ENCODE data around the gene ECEL1. TPM values are rescaled to one million over a fixed set of nuclear protein-coding genes. Genes with fewer than 3 reads are reported as not detected.

Gene ECEL1
- total RNA-seq, 1 donor from 2014 or later = 0.14 TPM

DNA sequence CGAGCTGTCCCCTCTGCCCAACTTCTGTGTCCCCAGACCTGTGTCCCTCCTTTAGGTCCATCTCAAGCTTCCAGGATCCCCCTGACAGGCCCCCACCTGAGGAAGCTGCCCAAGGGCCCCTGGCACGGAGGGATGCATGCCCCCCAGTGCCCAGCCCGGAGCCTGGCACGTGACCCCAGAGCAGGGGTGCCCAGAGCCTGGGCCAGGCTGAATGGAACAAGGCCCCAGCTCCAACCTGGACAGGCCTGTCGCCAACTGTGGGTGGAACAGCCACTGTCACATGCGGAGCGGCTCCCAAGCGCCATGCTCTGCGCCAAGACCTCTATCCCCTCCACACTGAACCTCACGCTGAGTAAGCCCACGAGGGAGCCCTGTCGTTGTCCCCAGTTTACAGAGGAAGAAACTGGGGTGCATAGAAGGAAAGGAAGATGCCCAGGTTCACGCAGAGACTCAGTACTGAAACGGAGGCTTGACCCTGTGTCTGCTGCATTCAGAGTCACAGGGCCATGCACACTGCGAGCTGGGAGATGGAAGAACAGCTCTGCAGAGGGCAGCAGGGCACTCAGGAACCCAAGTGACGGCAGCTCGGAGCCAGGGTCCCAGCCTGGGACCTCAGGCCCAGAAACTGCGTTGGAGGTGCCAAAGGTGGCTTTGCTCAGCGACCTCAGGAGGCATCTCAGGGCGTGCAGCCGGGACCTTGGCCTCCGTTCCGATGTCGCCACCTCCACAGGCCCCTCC lies 5.5 kb upstream of the ECEL1 start:
- Histone ChIP-seq H3K4me2 (ENCODE audit: low read length) (no peak overlapping the region), H3K36me3 (ENCODE audit: insufficient read depth, low read length) (no peaks in the 10 kb centered on the region), H3K4me3 (ENCODE audit: insufficient read depth, low read depth, low read length) (no peak overlapping the region), H3K79me2 (ENCODE audit: insufficient read depth, low read length) (no peaks in the 10 kb centered on the region), H3K4me1 (ENCODE audit: insufficient read depth, low read length) (no peaks in the 10 kb centered on the region), H3K9ac (ENCODE audit: low read length) (no peak overlapping the region), H3K27me3 (ENCODE audit: insufficient read depth, low read length) (peaks cover 22% of the 10 kb centered on the region), H2AFZ (ENCODE audit: low read depth, low read length) (no peak overlapping the region), H4K20me1 (ENCODE audit: insufficient read depth, low read length) (no peaks in the 10 kb centered on the region), H3K9me3 (ENCODE audit: insufficient read depth, low read depth, low read length) (no peaks in the 10 kb centered on the region), H3K27ac (ENCODE audit: low read depth, low read length) (no peak overlapping the region)
- Mint-ChIP-seq H3K27me3 (ENCODE audit: low read depth, unreplicated experiment) (peaks cover 72% of the 10 kb centered on the region), H3K27ac (ENCODE audit: unreplicated experiment) (no peak overlapping the region), H3K9me3 (ENCODE audit: unreplicated experiment) (no peaks in the 10 kb centered on the region), H3K36me3 (ENCODE audit: low read depth, unreplicated experiment) (peaks cover 2% of the 10 kb centered on the region), H3K4me1 (ENCODE audit: low read depth, unreplicated experiment) (no peaks in the 10 kb centered on the region), H3K4me3 (ENCODE audit: unreplicated experiment) (no peak overlapping the region)
- DNase-seq (ENCODE audit: low read depth) (no peak), FAIRE-seq (no peak)
- TF ChIP-seq CTCF (IDR thresholded peaks at IDR 0.05; ENCODE audit: insufficient read depth, low read depth, low read length) (no peak), EZH2 (IDR thresholded peaks at IDR 0.05; ENCODE audit: insufficient read depth, low read length) (no peak)

DNA sequence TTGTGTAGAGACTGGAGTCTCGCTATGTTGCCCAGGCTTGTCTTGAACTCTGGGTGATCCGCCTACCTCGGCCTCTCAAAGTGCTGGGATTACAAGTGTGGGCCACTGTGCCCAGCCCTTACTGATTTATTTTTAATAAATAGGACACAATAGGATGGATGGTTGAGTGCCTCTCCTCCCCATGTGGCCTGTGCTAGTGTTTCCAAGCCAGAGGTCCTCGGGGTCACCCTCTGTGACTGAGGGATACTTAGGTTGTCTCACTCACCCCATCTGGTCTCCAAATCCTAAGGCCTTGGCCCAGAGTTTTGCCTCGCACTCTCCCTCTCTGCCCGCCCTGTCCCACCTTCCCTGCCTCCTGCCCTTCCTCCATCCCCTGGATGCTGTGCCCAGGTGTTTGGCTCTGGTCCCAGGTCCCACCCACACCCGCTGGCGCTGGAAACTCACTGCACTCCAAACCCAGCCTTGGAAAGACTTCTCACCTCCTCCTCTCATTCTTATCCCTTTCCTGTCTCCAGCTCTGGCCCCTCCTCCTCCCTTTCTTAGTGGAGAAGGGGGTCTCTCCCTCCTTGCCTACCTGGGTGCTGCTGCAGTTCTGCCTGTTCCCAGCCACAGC lies 4.7 kb upstream of the ECEL1 start:
- no peaks in the 10 kb centered on the region for H4K20me1 ChIP-seq (ENCODE audit: insufficient read depth, low read length)
- peak overlapping the region; percentile 53 for H3K27ac Mint-ChIP-seq (ENCODE audit: unreplicated experiment)
- H2AFZ ChIP-seq (ENCODE audit: low read depth, low read length) = no peak overlapping the region
- no peak for DNase-seq (ENCODE audit: low read depth)
- peaks cover 24% of the 10 kb centered on the region for H3K27me3 ChIP-seq (ENCODE audit: insufficient read depth, low read length)
- H3K4me2 ChIP-seq (ENCODE audit: low read length) = no peak overlapping the region
- H3K4me1 Mint-ChIP-seq (ENCODE audit: low read depth, unreplicated experiment) = no peaks in the 10 kb centered on the region
- H3K9me3 Mint-ChIP-seq (ENCODE audit: unreplicated experiment) = no peaks in the 10 kb centered on the region
- H3K9me3 ChIP-seq (ENCODE audit: insufficient read depth, low read depth, low read length) = no peaks in the 10 kb centered on the region
- H3K27me3 Mint-ChIP-seq (ENCODE audit: low read depth, unreplicated experiment) = peaks cover 72% of the 10 kb centered on the region
- no peaks in the 10 kb centered on the region for H3K36me3 ChIP-seq (ENCODE audit: insufficient read depth, low read length)
- peaks cover 2% of the 10 kb centered on the region for H3K36me3 Mint-ChIP-seq (ENCODE audit: low read depth, unreplicated experiment)
- no peak overlapping the region for H3K4me3 Mint-ChIP-seq (ENCODE audit: unreplicated experiment)
- no peaks in the 10 kb centered on the region for H3K4me1 ChIP-seq (ENCODE audit: insufficient read depth, low read length)
- H3K27ac ChIP-seq (ENCODE audit: low read depth, low read length) = no peak overlapping the region
- no peak overlapping the region for H3K4me3 ChIP-seq (ENCODE audit: insufficient read depth, low read depth, low read length)
- no peak overlapping the region for H3K9ac ChIP-seq (ENCODE audit: low read length)
- no peak for FAIRE-seq
- no peaks in the 10 kb centered on the region for H3K79me2 ChIP-seq (ENCODE audit: insufficient read depth, low read length)
- TF ChIP-seq EZH2 (IDR thresholded peaks at IDR 0.05; ENCODE audit: insufficient read depth, low read length) (no peak), CTCF (IDR thresholded peaks at IDR 0.05; ENCODE audit: insufficient read depth, low read depth, low read length) (no peak)
